A673 (cell line): ENCODE measurements around the gene NLRP3. TPM values are rescaled to one million over a fixed set of nuclear protein-coding genes. Genes with fewer than 3 reads are reported as not detected.

Source experiments
- BruUV-seq: library from RNA; stranded (reverse); fragments of 400-500 nt; replicated peaks from 2 replicates; lab custom pipeline; 2021; lab: Mats Ljungman, UMichigan
- CTCF ChIA-PET: fragments of 300-600 bp; sonication (Branson Sonifier 250); formaldehyde crosslinking; loops from one replicate; lab custom pipeline; 2022; ENCODE audit warnings: antibody characterized with exemption; lab: Charles Lee
- POLR2A ChIA-PET: fragments of 300-600 bp; sonication (Branson Sonifier 250); formaldehyde crosslinking; loops from one replicate; lab custom pipeline; 2022; ENCODE audit warnings: antibody characterized with exemption; ENCODE audit not compliant: low non-redundant PET; lab: Charles Lee
- DNase-seq: peaks from one replicate; pipeline ENCODE4 v3.0.0-alpha.2; 2015; ENCODE audit warnings: low spot score
- H3K27ac ChIP-seq: fragments of 200-600 bp; sonication (generic); 2 replicates; pipeline ENCODE4 v1.5.1; 2016; ENCODE audit warnings: mixed run types, low read depth, mild to moderate bottlenecking, mixed read lengths, antibody characterized with exemption, low read length; ENCODE audit not compliant: poor library complexity, severe bottlenecking
- H3K27me3 ChIP-seq: fragments of 200-600 bp; sonication (generic); replicated peaks from 2 replicates; pipeline ENCODE4 v1.6.1; 2017; ENCODE audit warnings: mixed run types, low read depth, mild to moderate bottlenecking, mixed read lengths, antibody characterized with exemption, low read length; ENCODE audit not compliant: insufficient read depth, poor library complexity
- H3K36me3 ChIP-seq: fragments of 200-600 bp; sonication (generic); 2 replicates; pipeline ENCODE4 v1.6.1; 2016; ENCODE audit warnings: mixed run types, mild to moderate bottlenecking, mixed read lengths, antibody characterized with exemption, low read length; ENCODE audit not compliant: insufficient read depth, poor library complexity, severe bottlenecking
- H3K4me1 ChIP-seq: fragments of 200-600 bp; sonication (generic); 2 replicates; pipeline ENCODE4 v1.6.1; 2017; ENCODE audit warnings: mixed run types, mild to moderate bottlenecking, mixed read lengths, antibody characterized with exemption, low read length; ENCODE audit not compliant: insufficient read depth, poor library complexity, severe bottlenecking
- H3K4me3 ChIP-seq: fragments of 200-600 bp; sonication (generic); 2 replicates; pipeline ENCODE4 v1.5.1; 2016; ENCODE audit warnings: low read depth, mixed run types, mild to moderate bottlenecking, mixed read lengths, low read length; ENCODE audit not compliant: poor library complexity, severe bottlenecking
- H3K9me3 ChIP-seq: fragments of 200-600 bp; sonication (generic); 2 replicates; pipeline ENCODE4 v1.6.1; 2016; ENCODE audit warnings: mixed run types, low read depth, mild to moderate bottlenecking, mixed read lengths, antibody characterized with exemption, low read length; ENCODE audit not compliant: poor library complexity, severe bottlenecking
- CTCF ChIP-seq: fragments of 300-800, 200-600 bp; sonication (generic); conservative IDR thresholded peaks from 2 replicates; pipeline ENCODE4 v1.5.1; 2017; ENCODE audit warnings: low read depth, mild to moderate bottlenecking, antibody characterized with exemption, low read length, moderate library complexity, mixed read lengths
- EZH2 ChIP-seq: fragments of 200-600 bp; sonication (generic); IDR thresholded peaks from 2 replicates; pipeline ENCODE4 v1.6.1; 2017; ENCODE audit warnings: borderline replicate concordance, low read depth, mild to moderate bottlenecking, mixed read lengths, antibody characterized with exemption, low read length; ENCODE audit not compliant: poor library complexity, severe bottlenecking
- intact Hi-C: fragments of 100-400 bp; cut with micrococcal nuclease; formaldehyde crosslinking; loops from one replicate; pipeline ENCODE4 v1.10.0; 2022; ENCODE audit not compliant: unreplicated experiment
- total RNA-seq: library from RNA; stranded (reverse); gene quantifications from 2 replicates; pipeline ENCODE4 v1.2.3, GENCODE V29; 2021

Gene NLRP3
- total RNA-seq, 1 experiment from 2014 or later, result not detected

GRCh38 chr1:247496581-247497285, 80.8 kb downstream of the NLRP3 start:
- ChIA-PET POLR2A (no interaction called here), CTCF (no interaction called here)
- H3K4me1 ChIP-seq, result no peaks in the 10 kb centered on the region
- H3K36me3 ChIP-seq, result no peaks in the 10 kb centered on the region
- H3K9me3 ChIP-seq, result no peaks in the 10 kb centered on the region
- H3K4me3 ChIP-seq, result no peak overlapping the region
- no TSS peak for BruUV-seq
- no peak for DNase-seq
- H3K27ac ChIP-seq, result no peak overlapping the region
- TF ChIP-seq EZH2, result no peak
- TF ChIP-seq CTCF, result no peak
- intact Hi-C loops, result no loop called here
- H3K27me3 ChIP-seq, result peaks cover 71% of the 10 kb centered on the region

Other genes with a start within 250 kb of the NLRP3 start
- gene ZNF124, start 244.2 kb upstream of the NLRP3 start, total RNA-seq, result 34.7 TPM in 2 replicates
- not detected in 2 replicates for gene VN1R5, start 160.1 kb upstream of the NLRP3 start, total RNA-seq
- gene ZNF496, start 84.3 kb upstream of the NLRP3 start, total RNA-seq, result 30.2 and 35.1 TPM in 2 replicates
- not detected in 2 replicates for gene OR2B11, start 41.9 kb downstream of the NLRP3 start, total RNA-seq
- not detected in 2 replicates for gene OR2C3, start 120.3 kb downstream of the NLRP3 start, total RNA-seq
- not detected in 2 replicates for gene GCSAML, start 133.0 kb downstream of the NLRP3 start, total RNA-seq
- not detected in 2 replicates for gene OR2G2, start 172.2 kb downstream of the NLRP3 start, total RNA-seq
- not detected in 2 replicates for gene OR2G3, start 189.4 kb downstream of the NLRP3 start, total RNA-seq